Nephron (organoid): ENCODE data around the gene PPP1CA.
A peak's percentile ranks its signal among the peaks of the same experiment; 100 is the strongest.

Experiments used
- H3K27ac Mint-ChIP-seq, 3 experiments: 2 replicates each; pipeline ENCODE4 v1.8.0; 2020; ENCODE audit warnings: mixed read lengths in 3 of 3, mild to moderate bottlenecking in 2 of 3, moderate library complexity in 1 of 3
- H3K27me3 Mint-ChIP-seq: 2 replicates; pipeline ENCODE4 v1.8.0; 2021; ENCODE audit warnings: low read depth, mild to moderate bottlenecking, moderate library complexity, mixed read lengths
- H3K36me3 Mint-ChIP-seq: 2 replicates; pipeline ENCODE4 v1.8.0; 2020; ENCODE audit warnings: low read depth, mixed read lengths
- H3K4me1 Mint-ChIP-seq: 2 replicates; pipeline ENCODE4 v1.8.0; 2020; ENCODE audit warnings: mixed read lengths
- H3K4me3 Mint-ChIP-seq, 3 experiments: 2 replicates each; pipeline ENCODE4 v1.8.0; 2020; ENCODE audit warnings: mild to moderate bottlenecking in 3 of 3, mixed read lengths in 3 of 3, moderate library complexity in 2 of 3
- H3K9me3 Mint-ChIP-seq: 2 replicates; pipeline ENCODE4 v1.8.0; 2020; ENCODE audit warnings: mixed read lengths
- TF ChIP-seq, protein P1 (sequence below), 3 experiments: fragments of 200-600 bp; sonication (generic); IDR thresholded peaks; one replicate each; pipeline ENCODE4 v1.5.0; 2021; ENCODE audit warnings: antibody characterized with exemption in 3 of 3; ENCODE audit not compliant: unreplicated experiment in 3 of 3

The PPP1CA gene

DNA sequence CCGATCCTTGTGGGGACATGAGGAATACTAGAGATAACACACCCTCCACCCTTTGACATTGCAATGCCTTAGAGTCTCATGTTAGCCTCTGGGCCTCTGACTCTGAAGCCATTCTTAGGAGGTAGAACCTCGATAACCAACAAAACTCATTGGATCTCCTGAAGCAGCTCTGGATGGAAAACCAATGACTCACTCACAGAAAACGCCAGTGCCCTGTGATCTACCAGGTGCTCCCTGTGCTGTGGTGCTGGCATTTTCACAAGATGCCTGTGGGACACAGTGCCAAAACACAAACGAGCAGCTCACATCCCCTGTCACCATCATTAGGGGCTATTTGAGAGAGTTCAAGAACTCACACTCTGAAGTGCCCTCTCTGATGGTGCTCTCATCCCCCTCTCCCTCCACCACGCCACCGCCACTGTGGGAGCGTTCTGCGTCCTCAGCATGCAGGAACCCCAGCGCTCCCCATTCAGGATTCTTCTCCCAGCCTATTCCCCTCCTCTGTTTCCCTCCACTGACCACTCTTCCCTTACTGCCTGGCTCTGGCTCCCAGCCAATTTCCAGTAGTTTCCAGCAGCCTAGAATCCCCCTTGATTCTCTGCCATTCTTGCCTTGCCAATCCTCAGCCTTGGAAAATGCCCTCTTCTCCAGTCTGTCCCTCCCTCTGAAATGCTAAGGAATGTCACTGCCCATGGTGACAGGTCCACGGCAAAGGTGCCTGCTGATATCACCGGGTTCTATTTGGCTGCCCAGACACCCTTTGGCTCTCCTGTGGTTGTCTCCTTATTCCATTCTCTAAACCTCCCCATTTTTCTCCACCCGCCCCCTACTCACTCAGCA is 43.6 kb downstream of the PPP1CA start:
- H3K9me3 Mint-ChIP-seq, result no peaks in the 10 kb centered on the region
- H3K27me3 Mint-ChIP-seq, result peaks cover 4% of the 10 kb centered on the region

DNA sequence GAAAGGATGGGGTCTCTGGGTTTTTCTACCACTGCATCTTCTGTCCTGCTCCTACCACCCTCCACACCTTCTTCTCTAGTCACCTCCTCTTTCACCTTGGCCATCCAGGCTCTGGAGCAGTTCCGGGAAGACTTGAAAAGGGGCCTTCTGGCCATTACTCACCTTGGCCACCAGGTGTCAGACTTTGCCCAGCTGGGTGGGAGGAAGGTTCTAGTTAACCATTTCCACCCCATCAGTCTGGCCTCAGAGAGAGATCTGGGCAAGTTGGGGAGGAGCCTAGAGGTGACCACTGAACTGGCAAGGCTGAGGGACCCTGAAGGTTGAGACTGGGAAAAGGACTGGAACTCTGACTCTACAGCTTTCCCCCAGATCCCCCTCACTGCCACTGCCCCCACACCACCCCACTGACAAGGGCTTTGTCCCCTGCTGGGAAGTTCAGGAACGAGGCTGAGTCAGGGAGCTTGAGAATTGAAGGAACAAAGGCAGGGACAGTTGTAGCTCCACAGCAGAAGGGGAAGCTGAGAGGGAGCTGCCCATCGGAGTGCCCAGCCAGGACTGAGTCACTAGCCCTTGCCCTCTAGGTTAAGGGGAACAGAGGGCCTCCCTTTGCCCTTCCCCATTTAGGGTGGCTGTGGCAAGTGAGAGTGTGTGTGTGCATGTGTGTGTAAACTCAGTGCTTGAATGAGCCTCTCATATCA is 44.6 kb downstream of the PPP1CA start:
- Mint-ChIP-seq H3K4me1 (peaks cover 45% of the 10 kb centered on the region), H3K9me3 (no peaks in the 10 kb centered on the region), H3K4me3 (peak overlapping the region; percentile 31 to 44 (median 43)), H3K27me3 (peaks cover 4% of the 10 kb centered on the region), H3K36me3 (no peaks in the 10 kb centered on the region), H3K27ac (peak overlapping the region; percentile 70 to 90 (median 88))
- TF ChIP-seq, protein P1, sequence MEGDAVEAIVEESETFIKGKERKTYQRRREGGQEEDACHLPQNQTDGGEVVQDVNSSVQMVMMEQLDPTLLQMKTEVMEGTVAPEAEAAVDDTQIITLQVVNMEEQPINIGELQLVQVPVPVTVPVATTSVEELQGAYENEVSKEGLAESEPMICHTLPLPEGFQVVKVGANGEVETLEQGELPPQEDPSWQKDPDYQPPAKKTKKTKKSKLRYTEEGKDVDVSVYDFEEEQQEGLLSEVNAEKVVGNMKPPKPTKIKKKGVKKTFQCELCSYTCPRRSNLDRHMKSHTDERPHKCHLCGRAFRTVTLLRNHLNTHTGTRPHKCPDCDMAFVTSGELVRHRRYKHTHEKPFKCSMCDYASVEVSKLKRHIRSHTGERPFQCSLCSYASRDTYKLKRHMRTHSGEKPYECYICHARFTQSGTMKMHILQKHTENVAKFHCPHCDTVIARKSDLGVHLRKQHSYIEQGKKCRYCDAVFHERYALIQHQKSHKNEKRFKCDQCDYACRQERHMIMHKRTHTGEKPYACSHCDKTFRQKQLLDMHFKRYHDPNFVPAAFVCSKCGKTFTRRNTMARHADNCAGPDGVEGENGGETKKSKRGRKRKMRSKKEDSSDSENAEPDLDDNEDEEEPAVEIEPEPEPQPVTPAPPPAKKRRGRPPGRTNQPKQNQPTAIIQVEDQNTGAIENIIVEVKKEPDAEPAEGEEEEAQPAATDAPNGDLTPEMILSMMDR (IDR thresholded peaks at IDR 0.05; ENCODE audit: unreplicated experiment in 3 of 3), result peak; percentile 88 to 97 (median 93)

More for the DNA sequence above, 43.6 kb downstream of the PPP1CA start:
- H3K4me1 Mint-ChIP-seq, result peaks cover 45% of the 10 kb centered on the region
- peak overlapping the region; percentile 70 to 90 (median 70) for H3K27ac Mint-ChIP-seq
- H3K36me3 Mint-ChIP-seq, result no peaks in the 10 kb centered on the region
- no peak overlapping the region for H3K4me3 Mint-ChIP-seq
- TF ChIP-seq, protein P1 (IDR thresholded peaks at IDR 0.05; ENCODE audit: unreplicated experiment in 3 of 3), result no peak

DNA sequence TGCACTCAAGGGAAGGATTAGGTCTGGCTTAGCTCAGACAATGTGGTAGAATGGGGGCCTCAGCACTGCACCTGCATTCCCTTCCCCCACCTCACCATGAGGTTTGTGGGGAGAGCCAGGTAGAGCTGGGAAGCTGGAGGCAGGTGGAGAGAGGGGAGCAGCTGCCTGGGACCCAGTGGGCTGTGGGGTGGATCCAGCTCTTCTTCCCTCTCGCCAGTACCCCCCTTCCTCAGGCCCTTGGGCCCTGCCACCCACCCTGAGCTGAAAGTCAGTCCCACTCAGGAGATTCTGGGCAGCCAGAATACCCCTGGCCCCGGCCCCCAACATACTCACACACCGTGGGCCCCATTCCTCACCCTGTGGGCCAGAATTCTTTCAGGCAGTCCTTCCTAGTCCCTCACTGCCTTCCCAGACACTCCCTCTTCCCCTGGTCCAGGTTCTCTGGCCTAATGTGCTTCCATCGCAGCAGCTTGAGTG is 45.2 kb downstream of the PPP1CA start:
- Mint-ChIP-seq H3K36me3 (no peaks in the 10 kb centered on the region), H3K4me1 (peaks cover 46% of the 10 kb centered on the region), H3K4me3 (peak overlapping the region; percentile 31 to 44 (median 43)), H3K9me3 (no peaks in the 10 kb centered on the region), H3K27ac (peak overlapping the region; percentile 70 to 97 (median 88)), H3K27me3 (peaks cover 4% of the 10 kb centered on the region)
- TF ChIP-seq, protein P1 (IDR thresholded peaks at IDR 0.05; ENCODE audit: unreplicated experiment in 3 of 3), result no peak

DNA sequence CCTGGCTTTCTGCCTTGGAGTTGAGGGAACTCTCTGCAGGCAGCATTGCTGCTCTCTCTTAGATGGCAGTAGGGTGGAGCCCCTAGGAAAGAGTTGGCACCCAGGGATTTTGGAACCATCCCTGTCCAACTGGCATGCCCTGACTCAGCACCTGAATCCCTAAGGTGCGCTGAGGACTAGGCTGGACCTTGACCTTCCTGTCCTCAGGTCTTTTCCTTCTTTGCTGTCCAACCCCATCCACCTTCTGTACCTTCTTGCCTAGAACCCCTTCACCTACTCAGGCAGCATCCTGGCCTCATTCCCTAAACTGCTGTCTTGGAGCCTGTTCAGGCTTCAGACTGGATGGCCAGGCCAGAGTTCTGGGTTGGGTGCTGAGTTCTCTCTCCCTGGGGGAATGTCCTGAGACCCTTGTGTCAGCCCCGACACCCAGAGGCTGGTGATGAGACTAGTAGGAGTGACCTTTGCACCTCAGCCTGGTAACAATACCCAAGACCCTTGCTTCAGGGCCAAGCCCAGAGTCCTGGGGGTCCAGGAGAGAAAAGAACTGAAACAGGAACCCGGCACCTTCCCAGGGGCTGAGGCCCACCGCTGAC is 45.8 kb downstream of the PPP1CA start:
- H3K27me3 Mint-ChIP-seq, result peaks cover 4% of the 10 kb centered on the region
- H3K9me3 Mint-ChIP-seq, result no peaks in the 10 kb centered on the region
- H3K4me3 Mint-ChIP-seq, result peak overlapping the region in 1 of 3 experiments; percentile 37
- peaks cover 50% of the 10 kb centered on the region for H3K4me1 Mint-ChIP-seq
- H3K36me3 Mint-ChIP-seq, result no peaks in the 10 kb centered on the region
- peak overlapping the region; percentile 59 to 97 (median 84) for H3K27ac Mint-ChIP-seq
- TF ChIP-seq, protein P1 (IDR thresholded peaks at IDR 0.05; ENCODE audit: unreplicated experiment in 3 of 3), result no peak

DNA sequence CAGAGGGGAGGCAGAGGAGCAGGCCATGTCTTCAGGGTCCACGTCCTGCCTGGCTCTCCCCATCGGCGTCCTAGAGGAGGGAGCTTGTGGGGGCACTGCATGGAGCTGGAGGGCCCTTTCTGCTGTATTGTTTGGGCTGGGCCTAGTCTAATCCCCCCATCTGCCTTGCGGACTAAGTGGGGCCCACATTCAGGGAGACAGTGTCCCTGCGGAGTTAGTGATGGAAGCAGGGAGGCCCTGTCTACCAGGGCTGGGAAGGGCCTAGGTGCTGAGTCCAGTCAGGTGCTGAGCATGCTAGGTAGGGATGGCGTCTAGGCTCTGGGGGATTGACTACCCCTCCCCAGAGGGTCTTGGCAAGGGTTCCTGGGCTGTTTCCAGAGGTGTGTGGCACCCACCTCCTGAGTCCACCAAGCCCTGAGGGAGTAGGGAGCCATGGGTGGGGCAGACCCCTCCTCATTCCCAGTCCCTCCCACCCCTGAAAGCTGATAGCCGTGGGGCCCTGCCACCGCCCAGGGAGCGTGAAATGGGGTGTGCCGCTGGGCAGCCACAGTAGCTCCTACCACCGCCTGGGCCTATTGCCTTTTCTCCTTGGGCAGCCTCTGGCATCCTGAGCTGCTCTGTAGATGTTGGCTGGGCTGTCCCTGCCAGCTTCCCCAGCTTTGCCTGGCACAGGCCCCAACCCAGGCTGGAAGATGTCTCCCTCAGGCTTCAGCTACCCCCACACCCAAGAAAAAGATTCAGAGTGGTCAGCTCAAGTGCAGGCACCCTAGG is 46.5 kb downstream of the PPP1CA start:
- H3K27ac Mint-ChIP-seq, result peak overlapping the region; percentile 97 to 98 (median 97)
- H3K9me3 Mint-ChIP-seq, result no peaks in the 10 kb centered on the region
- H3K4me3 Mint-ChIP-seq, result peak overlapping the region; percentile 54 to 88 (median 88)
- H3K4me1 Mint-ChIP-seq, result peaks cover 50% of the 10 kb centered on the region
- no peaks in the 10 kb centered on the region for H3K36me3 Mint-ChIP-seq
- H3K27me3 Mint-ChIP-seq, result peaks cover 4% of the 10 kb centered on the region
- TF ChIP-seq, protein P1 (IDR thresholded peaks at IDR 0.05; ENCODE audit: unreplicated experiment in 3 of 3), result no peak
